HG02678 (cell line): ENCODE data around the gene RFTN1.
A peak's percentile ranks its signal among the peaks of the same experiment; 100 is the strongest.

ENCODE experiments used
- ATAC-seq: cut with Tn5 transposase; IDR thresholded peaks from one replicate; pipeline ENCODE4 v1.9.1; 2021; ENCODE audit warnings: mild to moderate bottlenecking, moderate library complexity; ENCODE audit not compliant: unreplicated experiment

The RFTN1 gene

DNA sequence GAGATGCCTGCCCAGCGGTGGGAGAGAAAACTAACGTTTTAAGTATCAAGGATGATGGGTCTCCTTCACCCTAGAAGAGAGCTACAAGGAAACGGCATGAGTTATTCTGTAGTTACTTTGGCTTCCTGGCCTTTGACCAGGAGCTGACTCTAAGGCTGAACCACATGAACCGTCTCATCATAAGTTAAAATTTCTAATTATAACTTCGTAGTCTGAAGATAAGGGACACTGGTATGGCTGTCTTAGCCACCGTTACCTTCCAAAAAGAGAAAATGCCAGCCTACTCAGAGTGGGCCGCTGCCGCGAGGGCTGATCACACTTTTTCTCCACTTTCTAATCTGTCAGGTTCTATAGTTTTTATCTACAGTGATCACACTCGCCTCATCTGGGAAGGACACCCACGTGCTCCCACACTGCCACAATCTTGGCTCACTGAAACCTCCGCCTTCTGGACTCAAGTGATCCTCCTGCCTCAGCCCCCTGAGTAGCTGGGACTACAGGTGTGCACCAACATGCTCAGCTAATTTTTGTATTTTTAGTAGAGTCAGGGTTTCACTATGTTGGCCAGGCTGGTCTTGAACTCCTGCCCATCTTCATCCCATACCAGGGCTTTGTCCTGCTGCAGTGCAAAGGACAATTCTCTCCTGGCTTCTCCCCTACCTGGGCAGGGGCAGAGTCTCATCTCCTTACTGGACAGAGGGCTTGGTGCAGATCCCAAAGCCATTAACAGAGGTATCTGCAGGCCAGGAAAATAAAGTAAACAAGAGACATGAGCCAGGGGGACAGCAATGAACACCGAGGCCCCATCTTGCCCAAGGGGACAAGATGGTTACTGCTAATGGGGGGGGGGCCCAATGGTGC, 73.4 kb downstream of the RFTN1 start:
- no peak for ATAC-seq

GRCh38 chr3:16439163-16439847, 74.2 kb downstream of the RFTN1 start:
- ATAC-seq = no peak

GRCh38 chr3:16437640-16438039, 75.9 kb downstream of the RFTN1 start:
- ATAC-seq = no peak

DNA sequence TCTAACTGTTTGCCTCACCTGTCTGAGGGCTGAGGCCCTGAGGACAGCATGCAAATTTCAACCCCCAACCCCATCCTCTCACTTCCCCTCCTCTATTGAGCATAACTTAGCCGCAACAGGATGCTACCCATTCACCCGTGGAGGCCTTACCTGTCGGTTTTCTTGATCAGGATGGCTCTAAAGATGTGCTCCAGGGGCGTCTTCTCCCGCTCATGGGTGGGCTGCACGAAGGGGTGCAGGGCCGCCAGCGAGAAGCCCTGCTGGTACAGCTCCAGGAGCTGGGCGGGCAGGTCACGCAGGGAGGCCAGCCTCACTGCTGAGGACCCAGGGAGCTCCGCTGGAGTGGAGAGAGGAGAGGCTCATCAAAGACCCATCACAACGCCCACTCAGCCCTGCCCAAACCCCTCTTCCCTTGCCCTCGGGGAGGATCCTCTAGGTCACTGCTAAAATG, 79.8 kb downstream of the RFTN1 start:
- ATAC-seq = peak; percentile 73

DNA sequence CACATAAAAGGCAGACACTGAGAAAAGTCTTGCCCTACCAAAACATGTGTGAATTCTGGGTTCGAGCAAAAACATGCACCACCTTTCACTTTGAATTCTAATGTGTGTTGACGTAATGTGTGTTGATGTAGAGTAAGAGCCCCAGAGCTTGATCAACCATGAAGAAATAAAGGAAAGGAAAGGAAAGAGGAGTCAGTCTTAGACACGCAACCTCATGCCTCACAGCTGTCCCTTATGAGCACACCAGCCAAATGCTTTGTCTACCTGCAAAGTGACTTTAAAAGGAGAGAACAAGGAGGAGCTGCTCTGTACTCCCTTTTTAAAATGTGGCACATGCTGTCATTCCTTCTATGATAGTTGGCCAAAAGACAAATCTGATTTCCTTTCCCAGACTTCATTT, 80.8 kb downstream of the RFTN1 start:
- ATAC-seq = peak; percentile 27

- ATAC-seq = peak; percentile 54
These were observed 82.5 kb downstream of the RFTN1 start for GRCh38 chr3:16430717-16431630.

- ATAC-seq = no peak
These were observed 84.4 kb downstream of the RFTN1 start for GRCh38 chr3:16429086-16429485.

DNA sequence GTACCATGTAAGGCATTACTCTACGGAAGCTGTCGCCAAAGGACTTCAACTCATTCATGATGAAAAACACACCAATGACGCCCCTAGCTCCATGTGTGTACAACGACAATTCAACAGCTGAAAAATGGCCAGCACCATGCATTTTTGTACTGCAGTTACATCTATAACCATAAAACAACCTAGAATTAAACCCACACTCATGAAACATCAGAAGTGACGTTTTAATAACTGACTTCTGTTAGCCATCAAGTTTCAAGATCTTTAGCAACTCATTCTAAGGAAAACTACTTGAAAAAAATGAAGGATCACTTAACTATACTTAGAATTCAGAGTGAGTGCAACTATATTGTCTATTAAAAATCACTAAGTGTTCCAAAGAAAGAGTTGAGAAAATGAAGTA, 84.9 kb downstream of the RFTN1 start:
- no peak for ATAC-seq

DNA sequence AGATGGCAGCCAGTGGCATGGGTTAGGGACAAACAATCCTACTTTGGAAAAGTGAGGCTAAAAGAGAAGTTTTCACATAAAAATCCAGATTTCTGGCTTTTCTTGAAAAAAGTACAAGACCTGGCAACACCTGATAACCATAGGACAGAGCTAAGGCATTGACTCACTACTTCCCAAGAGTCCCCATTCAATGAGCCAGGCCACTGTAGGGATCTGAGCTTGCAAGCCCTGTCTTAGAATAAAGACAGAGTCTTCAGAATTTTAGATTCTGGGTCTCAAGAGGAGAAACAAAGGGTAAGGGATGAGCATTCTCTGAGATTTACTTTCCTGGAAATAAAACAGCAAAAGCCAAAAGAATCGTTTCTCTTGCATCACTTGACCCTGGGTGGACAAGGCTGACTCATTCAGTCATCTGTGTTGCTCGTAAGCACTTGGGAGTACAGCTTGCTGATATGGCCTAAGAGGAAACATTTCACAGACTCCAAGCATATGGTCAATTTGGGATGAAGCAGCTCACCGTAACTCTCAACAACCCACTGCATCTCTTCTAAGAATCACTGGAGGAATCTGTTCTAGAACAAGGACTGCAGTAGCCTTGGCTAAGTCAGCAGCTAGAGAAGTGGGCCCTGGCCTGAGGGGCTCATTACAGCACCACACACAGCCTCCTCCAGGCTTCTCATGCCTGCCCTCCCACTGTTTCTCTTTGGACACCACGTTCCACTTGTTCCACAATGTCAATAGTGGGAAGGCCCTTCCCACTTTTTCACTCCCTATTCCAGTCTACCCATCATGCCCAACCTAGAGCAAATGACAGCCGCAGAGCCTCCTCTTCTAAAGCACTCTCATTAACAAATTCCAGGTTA, 86.2 kb downstream of the RFTN1 start:
- ATAC-seq = no peak

GRCh38 chr3:16426665-16427064, 86.8 kb downstream of the RFTN1 start:
- no peak for ATAC-seq

- no peak for ATAC-seq
These were observed 87.5 kb downstream of the RFTN1 start for GRCh38 chr3:16426029-16426400.

DNA sequence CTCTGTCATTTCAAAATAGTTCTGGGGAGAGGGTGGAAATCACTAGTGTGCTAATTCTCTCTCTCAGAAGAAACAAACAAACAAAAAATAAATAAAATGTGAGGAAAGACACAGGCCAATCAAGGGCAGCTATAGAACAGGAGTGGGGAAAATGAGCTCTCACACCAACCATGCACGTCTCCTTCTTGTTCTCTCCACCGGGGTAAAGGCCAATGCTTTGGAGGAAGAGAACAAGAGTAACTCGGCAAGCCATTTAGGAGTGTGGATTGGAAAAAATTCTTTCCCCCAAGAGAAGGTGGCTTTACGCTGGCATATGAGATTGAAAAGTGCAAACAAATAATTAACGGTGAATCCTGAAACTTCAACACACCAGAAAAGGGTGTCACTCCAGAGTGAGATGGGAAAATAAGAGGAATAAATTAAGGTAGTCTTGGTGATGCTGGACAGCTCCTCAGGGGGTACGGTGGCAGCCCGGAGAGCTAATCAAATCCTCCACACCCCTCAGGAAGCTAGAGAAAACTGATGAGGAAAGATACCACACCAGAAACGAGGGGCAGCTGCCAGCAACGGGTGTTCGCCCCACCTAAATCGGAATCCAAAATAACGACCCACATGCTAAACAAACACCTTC, 88.0 kb downstream of the RFTN1 start:
- ATAC-seq = no peak

- peak; percentile 84 for ATAC-seq
These were observed 89.4 kb downstream of the RFTN1 start for GRCh38 chr3:16423947-16424673.

DNA sequence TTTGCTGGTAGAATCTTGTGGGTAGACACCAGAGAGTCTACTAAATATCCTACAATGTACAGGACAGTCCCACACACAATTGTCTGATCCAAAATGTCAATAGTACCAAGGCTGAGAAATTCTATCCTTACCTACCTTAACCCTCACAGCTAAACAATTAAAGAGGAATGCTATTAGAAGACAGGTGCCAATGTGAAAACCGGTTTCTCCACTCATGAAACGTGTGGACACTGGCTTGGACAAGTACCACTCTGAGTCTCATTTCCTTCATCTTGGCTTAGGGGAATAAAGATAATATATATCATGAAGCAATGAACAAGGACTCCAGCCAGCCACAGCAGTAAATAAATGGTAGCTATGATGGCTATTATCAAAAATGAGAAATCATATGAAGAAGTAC, 90.2 kb downstream of the RFTN1 start:
- ATAC-seq = no peak

GRCh38 chr3:16419640-16420241, 93.8 kb downstream of the RFTN1 start:
- no peak for ATAC-seq

- no peak for ATAC-seq
These were observed 95.4 kb downstream of the RFTN1 start for GRCh38 chr3:16417945-16418739.

DNA sequence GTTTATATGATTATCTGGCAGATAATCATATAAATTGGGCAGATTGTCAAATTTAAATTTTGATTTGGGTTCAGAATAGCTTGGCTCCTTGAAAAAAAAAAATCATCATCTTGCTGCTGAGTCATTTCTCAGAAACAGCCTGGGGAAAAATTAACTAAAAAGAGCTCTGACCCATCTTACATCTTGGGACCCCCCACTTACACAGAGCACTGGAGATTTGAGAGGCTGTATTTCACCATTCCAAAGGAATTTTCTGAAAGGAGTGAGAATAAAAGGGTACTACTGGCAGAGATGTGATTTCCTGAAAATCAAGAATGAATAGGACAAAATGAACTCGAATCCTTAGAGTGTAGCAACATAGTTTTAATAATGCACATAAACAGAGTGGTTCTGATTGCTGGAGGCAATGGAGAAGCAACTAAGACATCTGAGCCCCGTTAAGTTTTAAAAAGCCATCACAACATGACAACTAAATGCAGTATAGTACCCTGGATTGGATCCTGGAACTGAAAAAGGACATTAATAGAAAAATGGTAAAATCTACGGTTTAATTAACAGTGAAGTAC, 97.5 kb downstream of the RFTN1 start:
- ATAC-seq = no peak

GRCh38 chr3:16413321-16413720, 100.2 kb downstream of the RFTN1 start:
- ATAC-seq = no peak
